Neural cell (in vitro differentiated cells): ENCODE measurements around the gene RAI1. TPM values are rescaled to one million over a fixed set of nuclear protein-coding genes. Genes with fewer than 3 reads are reported as not detected.

Source experiments
- H2AFZ ChIP-seq: fragments of 200-600, 300-800 bp; sonication (generic), shearing (Covaris generic); 2 replicates; pipeline ENCODE4 v1.6.0; 2014; ENCODE audit warnings: low read depth, mild to moderate bottlenecking, antibody characterized with exemption, low read length, moderate library complexity
- H3F3A ChIP-seq: fragments of 200-600 bp; shearing (Covaris generic); 2 replicates; pipeline ENCODE4 v1.6.1; 2016; ENCODE audit warnings: mild to moderate bottlenecking, moderate library complexity, mixed read lengths, antibody characterized with exemption, low read length; ENCODE audit not compliant: insufficient read depth, poor library complexity, severe bottlenecking
- H3K27ac ChIP-seq: fragments of 200-600, 300-800 bp; sonication (generic), shearing (Covaris generic); 2 replicates; pipeline ENCODE4 v1.5.1; 2014; ENCODE audit warnings: mild to moderate bottlenecking, low read length, moderate library complexity
- H3K27me3 ChIP-seq: fragments of 300-800, 200-600 bp; sonication (generic), shearing (Covaris generic); 2 replicates; pipeline ENCODE4 v1.6.0; 2014; ENCODE audit warnings: mild to moderate bottlenecking, low read depth, low read length, moderate library complexity; ENCODE audit not compliant: insufficient read depth
- H3K36me3 ChIP-seq: fragments of 300-800, 200-600 bp; sonication (generic), shearing (Covaris generic); 2 replicates; pipeline ENCODE4 v1.5.1; 2014; ENCODE audit warnings: mild to moderate bottlenecking, antibody characterized with exemption, low read length, moderate library complexity; ENCODE audit not compliant: insufficient read depth
- H3K4me2 ChIP-seq: fragments of 300-800, 200-600 bp; sonication (generic), shearing (Covaris generic); 2 replicates; pipeline ENCODE4 v1.6.0; 2014; ENCODE audit warnings: mild to moderate bottlenecking, low read length
- H3K4me3 ChIP-seq: fragments of 300-800, 200-600 bp; sonication (generic), shearing (Covaris generic); 2 replicates; pipeline ENCODE4 v1.5.1; 2014; ENCODE audit warnings: mild to moderate bottlenecking, low read length, moderate library complexity
- H3K79me2 ChIP-seq: fragments of 200-600 bp; shearing (Covaris generic); replicated peaks from 2 replicates; pipeline ENCODE4 v1.6.0; 2014; ENCODE audit warnings: mild to moderate bottlenecking, low read length, moderate library complexity; ENCODE audit not compliant: insufficient read depth
- H3K9ac ChIP-seq: fragments of 300-800, 200-600 bp; sonication (generic), shearing (Covaris generic); 2 replicates; pipeline ENCODE4 v1.6.1; 2016; ENCODE audit warnings: mild to moderate bottlenecking, low read length, mixed read lengths
- H3K9me2 ChIP-seq: fragments of 200-600 bp; shearing (Covaris generic); 2 replicates; pipeline ENCODE4 v1.6.1; 2016; ENCODE audit warnings: mild to moderate bottlenecking, low read length, mixed read lengths; ENCODE audit not compliant: insufficient read depth
- H3K9me3 ChIP-seq: fragments of 200-600, 300-800 bp; sonication (generic), shearing (Covaris generic); 2 replicates; pipeline ENCODE4 v1.6.1; 2016; ENCODE audit warnings: mild to moderate bottlenecking, mixed run types, low read length, moderate library complexity, mixed read lengths
- H4K20me1 ChIP-seq: fragments of 200-600 bp; shearing (Covaris generic); 2 replicates; pipeline ENCODE4 v1.6.1; 2016; ENCODE audit warnings: mild to moderate bottlenecking, mixed run types; ENCODE audit not compliant: insufficient read depth
- CTCF ChIP-seq: fragments of 450-650 bp; IDR thresholded peaks from 2 replicates; pipeline ENCODE4 v1.5.1; 2014; ENCODE audit warnings: antibody characterized with exemption, mild to moderate bottlenecking, moderate library complexity; ENCODE audit not compliant: poor library complexity, severe bottlenecking
- EP300 ChIP-seq: fragments of 450-650 bp; conservative IDR thresholded peaks from 2 replicates; pipeline ENCODE4 v1.6.1; 2014; ENCODE audit warnings: antibody characterized with exemption, mild to moderate bottlenecking, moderate library complexity; ENCODE audit not compliant: poor library complexity, severe bottlenecking
- EZH2 ChIP-seq: fragments of 200-600, 300-800 bp; shearing (Covaris generic), sonication (generic); IDR thresholded peaks from 2 replicates; pipeline ENCODE4 v1.6.1; 2014; ENCODE audit warnings: antibody characterized with exemption, low read length, borderline replicate concordance, mild to moderate bottlenecking; ENCODE audit not compliant: insufficient read depth, poor library complexity, severe bottlenecking
- MXI1 ChIP-seq: fragments of 450-650 bp; conservative IDR thresholded peaks from 2 replicates; pipeline ENCODE4 v1.6.1; 2014; ENCODE audit warnings: antibody characterized with exemption, mild to moderate bottlenecking; ENCODE audit not compliant: poor library complexity, severe bottlenecking
- POLR2AphosphoS5 ChIP-seq: IDR thresholded peaks from 2 replicates; pipeline ENCODE4 v1.6.1; 2012
- RAD21 ChIP-seq: fragments of 450-650 bp; conservative IDR thresholded peaks from 2 replicates; pipeline ENCODE4 v1.6.1; 2014; ENCODE audit warnings: antibody characterized with exemption, mild to moderate bottlenecking, moderate library complexity
- REST ChIP-seq: IDR thresholded peaks from 2 replicates; pipeline ENCODE4 v1.6.1; 2012; ENCODE audit warnings: borderline replicate concordance
- SMC3 ChIP-seq: fragments of 450-650 bp; conservative IDR thresholded peaks from 2 replicates; pipeline ENCODE4 v1.6.1; 2014; ENCODE audit warnings: antibody characterized with exemption, mild to moderate bottlenecking, moderate library complexity; ENCODE audit not compliant: poor library complexity
- TAF1 ChIP-seq: IDR thresholded peaks from 2 replicates; pipeline ENCODE4 v1.6.1; 2012; ENCODE audit warnings: low read depth
- polyA plus RNA-seq: library from polyadenylated mRNA; depleted of rRNA; stranded (reverse); fragments of >200 nt; gene quantifications from 2 replicates; pipeline ENCODE4 v1.2.3, GENCODE V29; 2014

The RAI1 gene
- polyA plus RNA-seq, 1 donor from 2014 or later = 16.9 TPM

GRCh38 chr17:17839791-17840707 lies 158.8 kb downstream of the RAI1 start:
- no peak overlapping the region for H3K27ac ChIP-seq
- H4K20me1 ChIP-seq = no peaks in the 10 kb centered on the region
- H3K4me3 ChIP-seq = peak overlapping the region; percentile 28
- TF ChIP-seq MXI1 (no peak), POLR2AphosphoS5 (no peak), EP300 (no peak), RAD21 (no peak)
- H3K9me3 ChIP-seq = no peaks in the 10 kb centered on the region
- H2AFZ ChIP-seq = no peak overlapping the region
- no peak overlapping the region for H3K9ac ChIP-seq
- H3K4me2 ChIP-seq = no peak overlapping the region
- no peaks in the 10 kb centered on the region for H3K27me3 ChIP-seq
- no peaks in the 10 kb centered on the region for H3K36me3 ChIP-seq
- no peaks in the 10 kb centered on the region for H3K9me2 ChIP-seq
- peaks cover 7% of the 10 kb centered on the region for H3K79me2 ChIP-seq
- H3F3A ChIP-seq = no peaks in the 10 kb centered on the region

GRCh38 chr17:17840751-17841591 lies 159.7 kb downstream of the RAI1 start:
- no peaks in the 10 kb centered on the region for H3K27me3 ChIP-seq
- H4K20me1 ChIP-seq = no peaks in the 10 kb centered on the region
- no peak overlapping the region for H2AFZ ChIP-seq
- H3K27ac ChIP-seq = no peak overlapping the region
- no peak overlapping the region for H3K4me3 ChIP-seq
- no peaks in the 10 kb centered on the region for H3K79me2 ChIP-seq
- H3F3A ChIP-seq = no peaks in the 10 kb centered on the region
- H3K9ac ChIP-seq = no peak overlapping the region
- H3K4me2 ChIP-seq = no peak overlapping the region
- H3K9me3 ChIP-seq = no peaks in the 10 kb centered on the region
- no peaks in the 10 kb centered on the region for H3K9me2 ChIP-seq
- no peak for TF ChIP-seq EP300
- TF ChIP-seq TAF1 = no peak
- TF ChIP-seq RAD21 = no peak
- H3K36me3 ChIP-seq = no peaks in the 10 kb centered on the region

- H3K27me3 ChIP-seq = no peaks in the 10 kb centered on the region
- H3F3A ChIP-seq = no peaks in the 10 kb centered on the region
- no peaks in the 10 kb centered on the region for H3K79me2 ChIP-seq
- TF ChIP-seq POLR2AphosphoS5 (no peak), EP300 (no peak), EZH2 (no peak), REST (no peak), MXI1 (no peak), CTCF (no peak), SMC3 (no peak), TAF1 (no peak), RAD21 (no peak)
- no peak overlapping the region for H3K9ac ChIP-seq
- H4K20me1 ChIP-seq = no peaks in the 10 kb centered on the region
- no peaks in the 10 kb centered on the region for H3K36me3 ChIP-seq
- H3K27ac ChIP-seq = no peak overlapping the region
- no peak overlapping the region for H2AFZ ChIP-seq
- H3K9me2 ChIP-seq = no peaks in the 10 kb centered on the region
- H3K4me3 ChIP-seq = no peak overlapping the region
- H3K9me3 ChIP-seq = no peaks in the 10 kb centered on the region
- H3K4me2 ChIP-seq = no peak overlapping the region
These were observed 160.4 kb downstream of the RAI1 start for GRCh38 chr17:17841601-17842025.
